Neural crest cell (in vitro differentiated cells): Measurements from ENCODE around the gene SEC11A. TPM values are rescaled to one million over a fixed set of nuclear protein-coding genes. Genes with fewer than 3 reads are reported as not detected.

Experiments used
- DNase-seq: peaks from one replicate; pipeline ENCODE4 v3.0.0; 2021; ENCODE audit warnings: low read depth, mixed read lengths, low spot score
- H3K27ac Mint-ChIP-seq: one replicate; pipeline ENCODE4 v1.8.0; 2021; ENCODE audit warnings: mild to moderate bottlenecking, mixed read lengths; ENCODE audit not compliant: unreplicated experiment
- H3K27me3 Mint-ChIP-seq: 2 replicates; pipeline ENCODE4 v1.8.0; 2021; ENCODE audit warnings: low read depth, mild to moderate bottlenecking, mixed read lengths
- H3K36me3 Mint-ChIP-seq: 2 replicates; pipeline ENCODE4 v1.8.0; 2021; ENCODE audit warnings: low read depth, mild to moderate bottlenecking, mixed read lengths
- H3K4me1 Mint-ChIP-seq: 2 replicates; pipeline ENCODE4 v1.8.0; 2021; ENCODE audit warnings: mixed read lengths
- H3K4me3 Mint-ChIP-seq: one replicate; pipeline ENCODE4 v1.8.0; 2021; ENCODE audit warnings: mild to moderate bottlenecking, mixed read lengths
- H3K9me3 Mint-ChIP-seq: 2 replicates; pipeline ENCODE4 v1.8.0; 2021; ENCODE audit warnings: mixed read lengths
- CTCF ChIP-seq: fragments of 200-600 bp; sonication (generic); conservative IDR thresholded peaks from 2 replicates; pipeline ENCODE4 v1.5.0; 2021; ENCODE audit warnings: antibody characterized with exemption, mild to moderate bottlenecking
- total RNA-seq: library from RNA; stranded (reverse); gene quantifications from 2 replicates; pipeline ENCODE4 v1.2.1, GENCODE V29; 2021

SEC11A gene
- total RNA-seq, 1 donor from 2014 or later: 201 TPM

- no peaks in the 10 kb centered on the region for H3K9me3 Mint-ChIP-seq
- peaks cover 14% of the 10 kb centered on the region for H3K4me1 Mint-ChIP-seq
- no peaks in the 10 kb centered on the region for H3K27me3 Mint-ChIP-seq
- TF ChIP-seq CTCF: no peak
- H3K36me3 Mint-ChIP-seq: no peaks in the 10 kb centered on the region
- peak overlapping the region; percentile 60 for H3K27ac Mint-ChIP-seq
- DNase-seq: no peak
- peak overlapping the region; percentile 54 for H3K4me3 Mint-ChIP-seq
Measured at GRCh38 chr15:84721371-84721770, 5.4 kb upstream of the SEC11A start.

GRCh38 chr15:84715441-84716035 lies 401 bp downstream of the SEC11A start:
- Mint-ChIP-seq H3K36me3 (peaks cover 3% of the 10 kb centered on the region), H3K27me3 (no peaks in the 10 kb centered on the region), H3K4me1 (peaks cover 26% of the 10 kb centered on the region), H3K4me3 (peak overlapping the region; percentile 96), H3K9me3 (no peaks in the 10 kb centered on the region), H3K27ac (peak overlapping the region; percentile 98)
- TF ChIP-seq CTCF: no peak
- peak; percentile 9 for DNase-seq

- no peak for DNase-seq
- peak overlapping the region; percentile 96 for H3K4me3 Mint-ChIP-seq
- no peaks in the 10 kb centered on the region for H3K9me3 Mint-ChIP-seq
- TF ChIP-seq CTCF: no peak
- H3K4me1 Mint-ChIP-seq: peaks cover 26% of the 10 kb centered on the region
- peaks cover 3% of the 10 kb centered on the region for H3K36me3 Mint-ChIP-seq
- peak overlapping the region; percentile 27 for H3K27ac Mint-ChIP-seq
- no peaks in the 10 kb centered on the region for H3K27me3 Mint-ChIP-seq
Measured at GRCh38 chr15:84714821-84715220, 1.1 kb downstream of the SEC11A start.

- peaks cover 3% of the 10 kb centered on the region for H3K36me3 Mint-ChIP-seq
- H3K9me3 Mint-ChIP-seq: no peaks in the 10 kb centered on the region
- H3K27me3 Mint-ChIP-seq: no peaks in the 10 kb centered on the region
- peak overlapping the region; percentile 96 for H3K4me3 Mint-ChIP-seq
- H3K27ac Mint-ChIP-seq: no peak overlapping the region
- TF ChIP-seq CTCF: no peak
- peaks cover 26% of the 10 kb centered on the region for H3K4me1 Mint-ChIP-seq
- DNase-seq: no peak
Measured at GRCh38 chr15:84714372-84714771, 1.6 kb downstream of the SEC11A start.

- H3K27ac Mint-ChIP-seq: no peak overlapping the region
- H3K4me1 Mint-ChIP-seq: peaks cover 4% of the 10 kb centered on the region
- no peak overlapping the region for H3K4me3 Mint-ChIP-seq
- no peaks in the 10 kb centered on the region for H3K9me3 Mint-ChIP-seq
- H3K27me3 Mint-ChIP-seq: no peaks in the 10 kb centered on the region
- TF ChIP-seq CTCF: no peak
- peaks cover 3% of the 10 kb centered on the region for H3K36me3 Mint-ChIP-seq
- DNase-seq: no peak
Measured at GRCh38 chr15:84703808-84704207, 12.1 kb downstream of the SEC11A start.
